Limb (tissue), 2 donors: ENCODE data around the gene CYP2A13.
"Not testable (repeated sequence)": the region's sequence is repeated elsewhere in the genome, so short reads cannot be mapped to it uniquely, and the experiment has no call there.

ENCODE experiments used
- DNase-seq, 2 donors: peaks; one replicate each; pipeline ENCODE4 v3.0.0-alpha.2; 2016; ENCODE audit errors: extremely low spot score in 2 of 2

The CYP2A13 gene

GRCh38 chr19:41120929-41121911 is 33.0 kb downstream of the CYP2A13 start:
- DNase-seq: not testable (repeated sequence)

- DNase-seq: not testable (repeated sequence)
These were observed 34.6 kb downstream of the CYP2A13 start for GRCh38 chr19:41122846-41123245.

GRCh38 chr19:41123716-41124294 is 35.6 kb downstream of the CYP2A13 start:
- DNase-seq: no peak

GRCh38 chr19:41126765-41127203 is 38.5 kb downstream of the CYP2A13 start:
- not testable (repeated sequence) for DNase-seq

GRCh38 chr19:41127362-41127761 is 39.1 kb downstream of the CYP2A13 start:
- DNase-seq: not testable (repeated sequence)

- peak; percentile 13 to 82 for DNase-seq
These were observed 39.6 kb downstream of the CYP2A13 start for GRCh38 chr19:41127801-41128300.

- no peak for DNase-seq
These were observed 40.4 kb downstream of the CYP2A13 start for GRCh38 chr19:41128692-41129091.

- DNase-seq: no peak
These were observed 42.9 kb downstream of the CYP2A13 start for GRCh38 chr19:41131186-41131585.

- no peak for DNase-seq
These were observed 45.0 kb downstream of the CYP2A13 start for GRCh38 chr19:41133260-41133659.

- DNase-seq: no peak
These were observed 46.4 kb downstream of the CYP2A13 start for GRCh38 chr19:41134616-41135015.

- DNase-seq: peak; percentile 53 to 81
These were observed 47.4 kb downstream of the CYP2A13 start for GRCh38 chr19:41135390-41136384.

- no peak for DNase-seq
These were observed 48.6 kb downstream of the CYP2A13 start for GRCh38 chr19:41136636-41137455.

GRCh38 chr19:41144403-41144802 is 56.2 kb downstream of the CYP2A13 start:
- DNase-seq: peak; percentile 22 to 68
